Tibial nerve (tissue), 4 donors: ENCODE data around the gene PDCD1.

Experiments
- CTCF ChIP-seq, 5 experiments: fragments of 200-600 bp in 3 of 5; fragments of 450-650 bp in 2 of 5; sonication (generic) in 3 of 5; IDR thresholded peaks; one replicate each; pipeline ENCODE4 v1.5.1; 2016 to 2019; ENCODE audit warnings: antibody characterized with exemption in 5 of 5, mild to moderate bottlenecking in 3 of 5, moderate library complexity in 2 of 5
- EP300 ChIP-seq, 2 donors: sonication (generic); formaldehyde crosslinking; IDR thresholded peaks; one replicate each; pipeline ENCODE4 v1.6.1; 2017; ENCODE audit warnings: antibody characterized with exemption in 2 of 2, mild to moderate bottlenecking in 1 of 2
- POLR2A ChIP-seq, 2 donors: fragments of 450-650 bp; IDR thresholded peaks; one replicate each; pipeline ENCODE4 v1.6.1; 2017; ENCODE audit warnings: antibody characterized with exemption in 2 of 2, mild to moderate bottlenecking in 2 of 2, moderate library complexity in 2 of 2

GRCh38 chr2:241905716-241906377, 47.2 kb upstream of the PDCD1 start:
- TF ChIP-seq CTCF (IDR thresholded peaks at IDR 0.05) (no peak), POLR2A (IDR thresholded peaks at IDR 0.05) (no peak), EP300 (IDR thresholded peaks at IDR 0.05) (no peak)
